ENCODE measurements around the gene CLEC17A.
"Not testable (repeated sequence)": the region's sequence is repeated elsewhere in the genome, so short reads cannot be mapped to it uniquely, and the experiment has no call there.

Gene CLEC17A, protein sequence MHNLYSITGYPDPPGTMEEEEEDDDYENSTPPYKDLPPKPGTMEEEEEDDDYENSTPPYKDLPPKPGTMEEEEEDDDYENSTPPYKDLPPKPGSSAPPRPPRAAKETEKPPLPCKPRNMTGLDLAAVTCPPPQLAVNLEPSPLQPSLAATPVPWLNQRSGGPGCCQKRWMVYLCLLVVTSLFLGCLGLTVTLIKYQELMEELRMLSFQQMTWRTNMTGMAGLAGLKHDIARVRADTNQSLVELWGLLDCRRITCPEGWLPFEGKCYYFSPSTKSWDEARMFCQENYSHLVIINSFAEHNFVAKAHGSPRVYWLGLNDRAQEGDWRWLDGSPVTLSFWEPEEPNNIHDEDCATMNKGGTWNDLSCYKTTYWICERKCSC

GRCh38 chr19:14582894-14583340 lies at the start of gene CLEC17A:
Gene CLEC17A, plus strand, starts transcription at chr19:14583084. Its CDS starts 77 bp downstream, at chr19:14583161.
- peak in 1 of 10 donors; percentile 21 for DNase-seq
- intact Hi-C loops (cut with DNase I) = no loop called here

DNA sequence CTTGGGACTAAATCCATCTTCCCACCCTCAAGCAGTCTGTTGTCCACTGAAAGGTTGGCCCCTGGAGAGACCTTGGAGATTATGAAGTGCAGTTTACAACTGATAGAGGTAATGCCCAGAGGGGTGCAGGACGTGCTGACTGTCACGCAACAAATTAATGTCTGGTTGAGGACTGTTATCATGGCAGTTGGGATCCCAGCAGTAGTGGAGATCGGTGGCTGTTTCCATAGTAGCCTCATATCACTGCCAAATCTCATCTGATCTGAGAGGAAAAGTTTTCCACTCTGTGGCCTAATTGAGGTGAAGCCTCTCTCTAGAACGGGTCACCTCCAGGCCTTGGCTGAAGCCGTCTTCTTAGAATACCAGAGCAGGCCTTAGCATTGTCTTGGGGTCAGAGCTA lies 49.4 kb upstream of the CLEC17A start:
- intact Hi-C loops (cut with DNase I) = no loop called here
- DNase-seq = no peak

DNA sequence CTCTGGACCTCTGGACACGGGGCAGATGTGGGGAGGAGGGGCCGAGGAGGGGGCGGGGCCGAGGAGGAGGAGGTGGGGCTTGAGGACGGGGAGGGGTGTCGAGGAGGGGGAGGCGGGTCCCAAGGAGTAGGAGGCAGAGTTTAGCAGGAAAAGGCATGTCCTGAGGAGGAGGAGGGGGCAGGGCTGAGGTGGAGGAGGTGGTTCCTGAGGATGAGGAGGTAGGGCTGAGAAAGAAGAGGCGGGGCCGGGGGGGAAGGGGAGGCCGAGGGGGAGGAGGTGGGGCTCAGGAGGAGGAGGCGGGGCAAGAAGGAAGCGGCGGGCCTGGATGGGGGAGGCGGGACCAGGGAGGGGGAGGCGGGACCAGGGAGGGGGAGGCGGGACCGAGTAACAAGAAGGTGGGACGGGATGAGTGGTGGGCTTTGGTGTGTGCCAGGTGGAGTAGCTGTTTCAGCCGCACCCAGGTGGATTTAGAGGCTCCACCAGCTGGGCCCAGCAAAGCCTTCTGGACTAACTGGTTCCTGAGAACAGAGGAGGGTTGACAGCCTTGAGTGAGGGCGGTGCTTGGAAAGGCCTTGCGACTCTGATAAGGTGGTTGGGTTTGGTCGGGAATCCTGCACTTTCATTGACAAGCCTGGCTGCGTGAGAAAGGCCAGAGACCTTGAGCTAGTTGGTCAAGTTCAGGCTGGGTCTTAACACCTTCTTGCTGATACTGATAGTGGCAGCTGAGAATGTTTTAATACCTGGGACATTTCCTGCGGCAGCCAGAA lies 45.8 kb upstream of the CLEC17A start:
- DNase-seq = no peak
- intact Hi-C loops (cut with DNase I) = no loop called here

DNA sequence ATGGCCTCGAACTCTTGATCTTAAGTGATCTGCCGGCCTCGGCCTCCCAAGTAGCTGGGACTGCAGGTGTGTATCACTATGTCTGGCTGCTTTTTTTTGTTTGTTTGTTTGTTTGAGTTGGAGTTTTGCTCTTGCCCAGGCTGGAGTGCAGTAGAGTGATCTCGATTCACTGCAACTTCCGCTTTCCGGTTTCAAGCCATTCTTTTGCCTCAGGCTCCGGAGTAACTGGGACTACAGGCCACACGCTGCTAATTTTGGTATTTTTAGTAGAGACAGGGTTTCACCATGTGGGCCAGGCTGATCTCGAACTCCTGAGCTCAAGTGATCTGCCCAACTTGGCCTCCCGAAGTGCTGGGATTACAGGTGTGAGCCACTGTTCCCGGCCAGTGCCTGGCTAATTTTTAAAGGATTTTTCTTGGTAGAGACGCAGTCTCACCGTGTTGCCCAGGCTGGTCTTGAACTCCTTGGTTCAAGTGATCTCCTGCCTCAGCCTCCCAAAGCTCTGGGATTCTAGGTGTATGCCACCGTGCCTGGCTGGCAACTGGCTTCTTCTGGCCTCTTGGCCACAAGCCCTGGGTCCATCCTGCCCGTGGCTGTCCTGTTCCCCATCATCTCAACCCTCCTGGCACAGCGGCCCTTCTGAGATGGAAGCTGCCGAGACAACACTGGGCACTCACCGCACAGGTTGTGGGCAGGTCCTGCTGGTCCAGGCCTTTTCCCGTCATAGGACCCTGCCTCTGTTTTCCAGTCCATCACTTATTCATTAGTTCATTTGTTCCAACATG lies 42.0 kb upstream of the CLEC17A start:
- intact Hi-C loops (cut with DNase I) = no loop called here
- DNase-seq = no peak

GRCh38 chr19:14541979-14542378 lies 40.9 kb upstream of the CLEC17A start:
- intact Hi-C loops (cut with DNase I); DNase-seq: not testable (repeated sequence)

DNA sequence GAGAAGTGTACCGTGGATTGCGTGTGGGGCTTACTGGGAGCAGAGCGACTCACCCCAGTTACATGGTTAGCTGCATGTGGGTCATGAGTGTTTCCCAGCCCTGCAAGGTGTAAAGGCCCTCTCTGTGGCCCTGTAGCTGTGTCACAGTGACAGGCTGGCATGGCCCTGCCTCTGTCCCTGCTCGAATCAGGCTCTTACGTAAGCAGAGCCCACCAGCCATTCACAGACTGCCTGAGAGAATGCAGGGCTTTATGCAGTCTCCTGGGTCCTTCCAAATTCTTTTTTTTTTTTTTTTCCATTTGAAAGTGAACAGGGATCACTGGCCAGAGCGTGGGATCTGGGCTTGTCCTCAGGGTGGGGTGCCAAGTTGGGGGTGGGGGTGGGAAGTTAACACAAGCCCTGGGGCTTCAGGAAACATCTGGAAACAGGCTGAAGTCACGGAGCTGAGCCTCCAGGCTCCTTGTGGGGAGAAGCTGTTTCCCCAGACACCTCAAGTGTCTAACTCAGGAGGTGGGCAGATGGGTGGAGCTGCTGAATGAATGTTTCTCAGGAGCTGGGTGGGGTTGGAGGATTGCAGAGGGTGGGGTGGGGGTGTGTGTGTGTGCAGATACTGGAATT lies 40.1 kb upstream of the CLEC17A start:
- intact Hi-C loops (cut with DNase I) = no loop called here
- no peak for DNase-seq

GRCh38 chr19:14544047-14544446 lies 38.8 kb upstream of the CLEC17A start:
- intact Hi-C loops (cut with DNase I) = no loop called here
- no peak for DNase-seq

- peak; percentile 85 to 98 (median 94) for DNase-seq
- intact Hi-C loops (cut with DNase I) = no loop called here
Measured at GRCh38 chr19:14544977-14545715, 37.7 kb upstream of the CLEC17A start.

- intact Hi-C loops (cut with DNase I) = no loop called here
- no peak for DNase-seq
Measured at GRCh38 chr19:14545716-14546082, 37.2 kb upstream of the CLEC17A start.

DNA sequence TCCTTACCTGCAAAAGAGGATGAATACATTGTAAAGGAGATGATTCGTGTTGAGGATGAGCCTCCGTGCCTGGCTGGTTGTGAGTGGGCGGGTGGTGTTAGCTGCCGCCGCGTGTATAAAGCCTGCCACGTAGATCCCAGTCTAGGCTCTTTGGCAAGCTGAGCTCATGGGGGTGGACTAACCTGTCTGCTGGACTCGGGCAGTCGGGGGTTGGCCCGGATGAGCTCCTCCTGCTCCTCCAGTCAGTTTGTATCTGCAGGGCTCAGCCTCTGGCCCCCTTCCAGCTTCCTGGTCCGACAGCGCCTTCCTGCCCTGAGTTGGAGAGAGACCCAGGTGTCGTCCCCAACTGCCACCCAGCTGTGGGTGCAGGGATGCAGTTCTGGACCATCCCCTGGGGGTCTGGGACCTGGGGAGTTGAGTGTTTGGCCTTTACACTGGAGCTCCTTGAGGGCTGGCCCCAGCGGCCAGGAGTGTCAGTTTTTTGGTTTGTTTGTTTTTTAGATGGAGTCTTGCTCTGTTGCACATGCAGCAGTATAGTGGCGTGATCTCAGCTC lies 32.6 kb upstream of the CLEC17A start:
- intact Hi-C loops (cut with DNase I) = no loop called here
- DNase-seq = peak in 3 of 10 donors; percentile 42 to 88 (median 86)

GRCh38 chr19:14551134-14552005 lies 31.5 kb upstream of the CLEC17A start:
- DNase-seq = peak in 5 of 10 donors; percentile 39 to 91 (median 52)
- intact Hi-C loops (cut with DNase I) = not testable (repeated sequence)

GRCh38 chr19:14552006-14552360 lies 30.9 kb upstream of the CLEC17A start:
- intact Hi-C loops (cut with DNase I); DNase-seq: not testable (repeated sequence)

DNA sequence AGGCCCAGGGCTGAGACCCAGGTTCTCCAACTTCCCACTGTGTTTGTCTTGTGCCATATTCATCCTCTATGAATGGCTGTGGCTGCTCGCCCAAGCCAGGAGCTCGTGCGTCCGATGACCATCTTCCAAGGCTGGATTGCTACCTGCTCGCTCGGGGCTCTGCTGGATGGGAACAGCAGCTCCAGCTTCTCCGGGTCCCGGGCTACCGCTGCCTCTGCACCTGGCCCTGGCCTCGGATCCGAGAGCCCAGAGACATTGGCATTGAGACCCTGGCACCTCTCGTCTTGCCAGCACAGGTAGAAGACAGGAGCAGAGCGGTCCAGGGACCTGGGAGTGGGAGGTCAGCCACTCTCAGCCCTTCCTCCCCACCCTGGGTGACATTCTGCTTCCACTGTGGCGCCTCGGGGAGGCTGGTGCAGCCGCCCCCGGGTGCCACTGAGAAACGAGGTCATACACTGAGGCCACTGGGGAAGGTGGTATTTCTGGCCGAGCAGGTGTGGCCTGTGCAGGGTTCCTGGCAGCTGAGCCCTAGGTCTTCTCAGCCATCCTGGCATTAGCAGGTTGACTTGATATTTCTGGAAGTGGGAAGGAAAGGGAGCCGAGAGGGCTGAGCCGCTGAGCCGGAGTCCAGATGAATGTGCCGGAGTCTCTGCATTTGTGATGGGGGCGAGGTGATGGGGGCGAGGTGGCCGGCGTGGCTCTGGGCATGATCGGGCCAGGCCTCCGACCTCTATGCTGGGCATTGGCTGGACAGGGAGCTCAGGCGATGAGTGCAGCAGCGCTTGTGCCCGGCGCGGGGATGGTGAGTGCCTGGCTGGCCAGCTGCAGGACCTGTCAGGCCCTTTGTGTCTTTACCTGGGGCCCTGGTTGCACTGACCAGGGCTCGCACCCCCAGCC lies 29.6 kb upstream of the CLEC17A start:
- intact Hi-C loops (cut with DNase I) = no loop called here
- no peak for DNase-seq

GRCh38 chr19:14553939-14554243 lies 29.0 kb upstream of the CLEC17A start:
- no peak for DNase-seq
- intact Hi-C loops (cut with DNase I) = no loop called here

DNA sequence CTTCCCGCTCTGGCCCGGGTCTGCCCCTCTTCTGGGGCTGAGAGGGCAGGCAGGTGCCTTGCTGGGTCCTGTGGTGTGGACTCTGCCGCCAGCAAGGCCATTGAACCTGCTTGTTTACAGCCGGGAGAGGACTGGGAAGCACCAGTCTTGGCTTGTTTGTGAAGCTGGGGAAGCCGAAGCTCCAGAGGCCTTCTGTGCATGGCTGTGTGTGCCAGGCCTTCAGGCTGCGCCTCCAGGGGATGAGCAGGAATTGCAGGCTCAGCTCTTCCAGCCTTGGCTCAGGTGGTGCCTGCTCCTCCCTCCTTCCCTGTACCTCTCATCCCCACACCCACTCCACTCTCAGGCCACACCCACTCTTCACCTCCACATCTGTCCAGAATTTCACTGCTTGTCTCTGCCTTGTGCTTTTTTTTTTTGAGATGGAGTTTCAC lies 28.5 kb upstream of the CLEC17A start:
- intact Hi-C loops (cut with DNase I) = no loop called here
- DNase-seq = peak in 3 of 10 donors; percentile 36 to 88 (median 49)

DNA sequence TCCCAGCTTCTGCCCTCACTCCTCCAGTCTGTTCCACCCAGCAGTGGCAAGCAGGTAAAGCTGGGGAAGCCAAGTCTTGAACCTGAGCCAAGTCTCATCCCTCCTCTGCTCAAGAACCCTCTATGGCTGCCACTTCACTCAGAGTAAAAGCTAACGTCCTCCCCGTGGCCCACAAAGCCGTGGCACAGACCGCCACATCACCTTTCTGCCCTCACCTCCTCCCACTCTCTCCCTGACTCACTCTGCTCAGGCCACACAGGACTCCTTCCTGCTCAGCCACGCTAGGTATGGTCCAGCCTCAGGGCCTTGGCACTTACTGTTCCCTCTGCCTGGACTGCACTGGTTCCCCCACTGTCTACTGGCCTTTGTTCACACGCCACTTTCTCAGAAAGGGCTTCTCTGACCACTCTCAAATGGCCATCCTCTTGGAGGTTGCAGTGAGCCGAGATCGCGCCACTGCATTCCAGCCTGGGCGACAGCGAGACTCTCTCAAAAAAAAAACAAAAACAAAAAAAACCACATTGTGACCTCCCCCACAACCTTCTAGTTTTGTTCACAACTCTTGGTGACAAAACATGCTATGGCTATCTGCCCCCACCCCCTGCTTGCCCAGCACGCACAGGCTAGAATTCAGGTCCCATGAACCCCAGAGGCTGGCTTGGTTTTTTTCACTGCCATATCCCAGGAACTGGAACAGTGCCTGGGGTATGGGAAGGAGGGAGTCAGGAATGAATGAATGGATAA lies 26.8 kb upstream of the CLEC17A start:
- intact Hi-C loops (cut with DNase I) = no loop called here
- DNase-seq = no peak

DNA sequence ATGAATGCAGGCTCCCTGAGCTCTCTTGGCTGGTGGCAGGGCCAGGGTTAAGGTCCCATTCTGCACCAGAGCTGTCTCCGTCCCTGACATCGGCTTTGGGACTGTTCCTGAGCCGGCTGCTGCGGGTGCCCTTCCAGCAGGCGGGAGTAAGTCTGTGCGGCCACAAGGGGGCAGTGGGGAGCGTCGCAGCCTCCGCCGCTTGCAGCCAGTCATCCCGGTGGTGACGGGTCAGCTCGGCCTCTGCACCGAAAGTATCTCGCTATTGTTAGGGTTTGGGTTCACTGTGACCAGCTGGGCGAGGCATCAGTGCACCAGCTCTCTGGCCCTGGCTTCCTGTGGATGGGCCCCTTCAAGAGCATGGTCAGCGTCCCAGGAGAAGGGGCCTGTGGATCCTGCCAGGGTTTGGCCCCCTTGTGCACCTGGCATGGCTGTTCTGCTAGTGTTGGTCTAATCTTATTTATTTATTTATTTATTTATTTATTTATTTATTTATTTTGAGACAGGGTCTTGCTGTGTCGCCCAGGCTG lies 26.2 kb upstream of the CLEC17A start:
- intact Hi-C loops (cut with DNase I) = no loop called here
- peak; percentile 53 to 97 (median 83) for DNase-seq

Measured in posterior cingulate gyrus (tissue), 11 donors.